Breast epithelium (tissue), 3 donors: ENCODE results near the gene DNAI1.

Experiments used
- POLR2A ChIP-seq: fragments of 450-650 bp; IDR thresholded peaks from one replicate; pipeline ENCODE4 v1.6.1; 2016; ENCODE audit warnings: antibody characterized with exemption, mild to moderate bottlenecking, moderate library complexity
- POLR2AphosphoS5 ChIP-seq, 3 donors: sonication (generic); formaldehyde crosslinking; IDR thresholded peaks; one replicate each; pipeline ENCODE4 v1.6.1; 2017; ENCODE audit warnings: antibody characterized with exemption in 3 of 3
- TF ChIP-seq, protein P1 (sequence below), 3 donors: fragments of 450-650 bp; IDR thresholded peaks; one replicate each; pipeline ENCODE4 v1.5.1; 2016 to 2017; ENCODE audit warnings: antibody characterized with exemption in 3 of 3, mild to moderate bottlenecking in 3 of 3, moderate library complexity in 3 of 3

DNA sequence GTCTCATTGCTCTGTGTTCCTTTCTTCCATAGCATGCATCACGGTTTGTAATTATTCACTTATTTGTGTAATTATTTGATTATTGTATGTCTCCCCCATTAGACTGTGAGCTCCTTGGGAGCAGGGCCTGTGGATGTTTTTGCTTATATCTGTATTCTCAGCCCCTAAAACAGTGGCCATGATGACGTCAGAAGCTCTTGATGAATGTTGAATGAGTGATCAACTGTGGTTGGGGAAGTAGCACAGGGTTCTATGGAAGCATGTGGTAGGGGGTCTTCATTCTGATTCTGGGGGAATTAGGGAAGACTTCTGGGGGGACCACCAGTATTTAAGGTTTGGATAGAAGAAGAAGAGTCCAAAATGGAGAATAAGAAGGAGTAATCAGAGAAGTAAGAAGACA is 6.0 kb downstream of the DNAI1 start:
- TF ChIP-seq, protein P1, sequence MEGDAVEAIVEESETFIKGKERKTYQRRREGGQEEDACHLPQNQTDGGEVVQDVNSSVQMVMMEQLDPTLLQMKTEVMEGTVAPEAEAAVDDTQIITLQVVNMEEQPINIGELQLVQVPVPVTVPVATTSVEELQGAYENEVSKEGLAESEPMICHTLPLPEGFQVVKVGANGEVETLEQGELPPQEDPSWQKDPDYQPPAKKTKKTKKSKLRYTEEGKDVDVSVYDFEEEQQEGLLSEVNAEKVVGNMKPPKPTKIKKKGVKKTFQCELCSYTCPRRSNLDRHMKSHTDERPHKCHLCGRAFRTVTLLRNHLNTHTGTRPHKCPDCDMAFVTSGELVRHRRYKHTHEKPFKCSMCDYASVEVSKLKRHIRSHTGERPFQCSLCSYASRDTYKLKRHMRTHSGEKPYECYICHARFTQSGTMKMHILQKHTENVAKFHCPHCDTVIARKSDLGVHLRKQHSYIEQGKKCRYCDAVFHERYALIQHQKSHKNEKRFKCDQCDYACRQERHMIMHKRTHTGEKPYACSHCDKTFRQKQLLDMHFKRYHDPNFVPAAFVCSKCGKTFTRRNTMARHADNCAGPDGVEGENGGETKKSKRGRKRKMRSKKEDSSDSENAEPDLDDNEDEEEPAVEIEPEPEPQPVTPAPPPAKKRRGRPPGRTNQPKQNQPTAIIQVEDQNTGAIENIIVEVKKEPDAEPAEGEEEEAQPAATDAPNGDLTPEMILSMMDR (IDR thresholded peaks at IDR 0.05): no peak
- TF ChIP-seq POLR2AphosphoS5 (IDR thresholded peaks at IDR 0.05): no peak
- TF ChIP-seq POLR2A: no peak
